HepG2 (cell line): ENCODE measurements around the gene VPS18. TPM values are rescaled to one million over a fixed set of nuclear protein-coding genes. Genes with fewer than 3 reads are reported as not detected.

Experiments used
- ATAC-seq: fragments of 200-7000 bp; cut with Tn5 transposase; 3 replicates; pipeline ENCODE4 v1.9.1; 2020; ENCODE audit warnings: mild to moderate bottlenecking, moderate library complexity
- BruUV-seq: library from RNA; stranded (reverse); fragments of 400-500 nt; replicated peaks from 2 replicates; lab custom pipeline; 2021; lab: Mats Ljungman, UMichigan
- CTCF ChIA-PET: fragments of 300-600 bp; formaldehyde crosslinking; extraction: SDS; loops from one replicate; lab custom pipeline; 2021; ENCODE audit warnings: low total read pairs, inconsistent platforms, low intra/inter-chr PET ratio; lab: Yijun Ruan, JAX
- POLR2A ChIA-PET: fragments of 350-600 bp; sonication (Branson Sonifier 250); formaldehyde crosslinking; loops from one replicate; lab custom pipeline; 2020; ENCODE audit warnings: antibody characterized with exemption, inconsistent platforms; lab: Yijun Ruan, JAX
- DNase-seq: peaks from one replicate; pipeline ENCODE4 v3.0.0-alpha.2; 2015; ENCODE audit warnings: low spot score
- FAIRE-seq: peaks from 3 replicates; lab custom pipeline; 2011; peaks lifted over from hg19 to GRCh38; lab: Jason Lieb, UNC
- H2AFZ ChIP-seq: one replicate; pipeline ENCODE4 v1.6.1; 2011; ENCODE audit warnings: low read length, inconsistent platforms
- H3K27ac ChIP-seq: fragments of 300-600 bp; 3 replicates; pipeline ENCODE4 v1.8.0; 2011; ENCODE audit warnings: mixed run types, mild to moderate bottlenecking, mixed read lengths, low read length, inconsistent platforms; ENCODE audit not compliant: insufficient read depth; ENCODE audit errors: extremely low read length
- H3K27me3 ChIP-seq, 2 experiments: fragments of 200-600 bp in 1 of 2; 2 replicates in 1 of 2; 3 replicates in 1 of 2; pipeline versions ENCODE4 v1.6.0 to v1.8.0; 2011; ENCODE audit warnings: low read length in 2 of 2, mild to moderate bottlenecking in 2 of 2, moderate library complexity in 2 of 2, inconsistent platforms in 1 of 2; ENCODE audit not compliant: insufficient read depth in 2 of 2, control insufficient read depth in 1 of 2
- H3K36me3 ChIP-seq, 2 experiments: fragments of 200-600 bp in 1 of 2; replicated peaks in 1 of 2; 2 replicates in 1 of 2; 3 replicates in 1 of 2; pipeline versions ENCODE4 v1.5.1 to v1.8.0; 2011; ENCODE audit warnings: low read length in 2 of 2, inconsistent platforms in 1 of 2; ENCODE audit not compliant: insufficient read depth in 2 of 2, control insufficient read depth in 1 of 2
- H3K4me1 ChIP-seq: 2 replicates; pipeline ENCODE4 v1.5.1; 2012; ENCODE audit warnings: low read length, inconsistent platforms; ENCODE audit not compliant: insufficient read depth
- H3K4me2 ChIP-seq: 2 replicates; pipeline ENCODE4 v1.6.0; 2011; ENCODE audit warnings: low read depth, low read length, inconsistent platforms
- H3K4me3 ChIP-seq, 3 experiments: fragments of 200-600 bp in 1 of 3; sonication (generic), shearing (Covaris generic) in 1 of 3; replicated peaks in 1 of 3; 2 replicates each; pipeline ENCODE4 v1.5.1; 2011 to 2016; ENCODE audit warnings: low read length in 3 of 3, inconsistent platforms in 2 of 3, low read depth in 2 of 3, mild to moderate bottlenecking in 2 of 3, control low read depth in 1 of 3, mixed read lengths in 1 of 3; ENCODE audit not compliant: insufficient read depth in 1 of 3
- H3K79me2 ChIP-seq: one replicate; pipeline ENCODE4 v1.6.1; 2011; ENCODE audit warnings: low read length, inconsistent platforms; ENCODE audit not compliant: insufficient read depth
- H3K9ac ChIP-seq: 2 replicates; pipeline ENCODE4 v1.6.0; 2011; ENCODE audit warnings: mild to moderate bottlenecking, low read depth, low read length, inconsistent platforms; ENCODE audit not compliant: insufficient read depth
- H3K9me3 ChIP-seq: 2 replicates; pipeline ENCODE4 v1.5.1; 2012; ENCODE audit warnings: mild to moderate bottlenecking, low read length
- H4K20me1 ChIP-seq: 2 replicates; pipeline ENCODE4 v1.6.0; 2011; ENCODE audit warnings: inconsistent platforms, mild to moderate bottlenecking, low read length, moderate library complexity; ENCODE audit not compliant: insufficient read depth
- HOXA9 ChIP-seq: sonication (generic); formaldehyde crosslinking; IDR thresholded peaks from 2 replicates; pipeline ENCODE4 v1.8.1; 2022; ENCODE audit warnings: missing genetic modification reagents, mild to moderate bottlenecking, moderate library complexity, borderline replicate concordance
- LCORL ChIP-seq, 2 experiments: fragments of 450-650 bp in 1 of 2; sonication (generic) in 1 of 2; formaldehyde crosslinking in 1 of 2; IDR thresholded peaks; 2 replicates each; pipeline versions ENCODE4 v1.5.0 to v1.6.1; 2017 to 2020; ENCODE audit warnings: antibody characterized with exemption in 1 of 2, missing genetic modification reagents in 1 of 2
- MBD4 ChIP-seq: IDR thresholded peaks from 2 replicates; pipeline ENCODE4 v1.6.1; 2012; ENCODE audit warnings: low read length, inconsistent platforms, borderline replicate concordance
- MEIS1 ChIP-seq: sonication (generic); formaldehyde crosslinking; IDR thresholded peaks from 2 replicates; pipeline ENCODE4 v1.9.0; 2021; ENCODE audit warnings: mild to moderate bottlenecking, missing genetic modification reagents, moderate library complexity, borderline replicate concordance
- NR2C2 ChIP-seq: sonication (generic); formaldehyde crosslinking; IDR thresholded peaks from 2 replicates; pipeline ENCODE4 v1.4.0; 2020; ENCODE audit warnings: missing genetic modification reagents, mild to moderate bottlenecking, moderate library complexity, borderline replicate concordance
- POLR2AphosphoS2 ChIP-seq: IDR thresholded peaks from 2 replicates; pipeline ENCODE4 v1.6.1; 2011; ENCODE audit warnings: low read depth, low read length, improper control_type of control experiment
- PRMT3 ChIP-seq: sonication (generic); formaldehyde crosslinking; IDR thresholded peaks from 2 replicates; pipeline ENCODE4 v1.8.1; 2022; ENCODE audit warnings: low read depth, mild to moderate bottlenecking, moderate library complexity, missing genetic modification reagents, borderline replicate concordance
- ZNF24 ChIP-seq: fragments of 450-650 bp; IDR thresholded peaks from 2 replicates; pipeline ENCODE4 v1.6.1; 2017; ENCODE audit warnings: antibody characterized with exemption, mild to moderate bottlenecking
- WGBS: methylation state at CpG from one replicate; pipeline ENCODE4 v1.1.6; 2017; ENCODE audit warnings: low lambda C conversion rate; 5-methylcytosine and 5-hydroxymethylcytosine counted together
- in situ Hi-C: cut with HindIII; loops from 2 replicates; pipeline ENCODE4 v1.10.0; 2017; ENCODE audit warnings: low pct_unique_long_range_greater_than_20kb; ENCODE audit not compliant: extremely low pct_ligation_motif_present
- intact Hi-C: fragments of 100-400 bp; cut with micrococcal nuclease; formaldehyde crosslinking; loops from one replicate; pipeline ENCODE4 v1.10.0; 2022; ENCODE audit not compliant: unreplicated experiment
- polyA plus RNA-seq, 8 experiments: library from polyadenylated mRNA; depleted of rRNA in 3 of 8; stranded (reverse) in 7 of 8; unstranded in 1 of 8; fragments of >200 nt; fragmentation: Illumina TruSeq in 4 of 8; extraction: Trizol in 4 of 8; gene quantifications; 2 replicates each; pipeline versions ENCODE4 v1.2.1 to v1.2.3, GENCODE V29; 2011 to 2016; ENCODE audit warnings: low read depth in 4 of 8, missing spikeins in 1 of 8, mixed read lengths in 1 of 8; ENCODE audit not compliant: insufficient read depth in 1 of 8
- total RNA-seq, 5 experiments: library from RNA; depleted of rRNA; stranded (reverse); fragments of >200 nt; fragmentation: Illumina TruSeq; extraction: Trizol; gene quantifications; 2 replicates each; pipeline ENCODE4 v1.2.3, GENCODE V29; 2016; ENCODE audit warnings: low read depth in 1 of 5
- TF ChIP-seq, protein P1 (sequence below): sonication (generic); formaldehyde crosslinking; IDR thresholded peaks from 2 replicates; pipeline ENCODE4 v1.4.0; 2020; ENCODE audit warnings: missing genetic modification reagents
- TF ChIP-seq, protein P2 (sequence below): sonication (generic); formaldehyde crosslinking; IDR thresholded peaks from 2 replicates; pipeline ENCODE4 v1.8.1; 2023; ENCODE audit warnings: missing genetic modification reagents, inconsistent platforms, borderline replicate concordance
- TF ChIP-seq, protein P3 (sequence below): sonication (generic); formaldehyde crosslinking; IDR thresholded peaks from 2 replicates; pipeline ENCODE4 v1.9.0; 2022; ENCODE audit warnings: missing genetic modification reagents, mild to moderate bottlenecking, borderline replicate concordance

Gene VPS18
- total and polyA plus RNA-seq, 2 of the 13 experiments (the other 11 are each of a cell fraction or from before 2014, with no cell fraction given) = 5.8 to 17.0 TPM

DNA sequence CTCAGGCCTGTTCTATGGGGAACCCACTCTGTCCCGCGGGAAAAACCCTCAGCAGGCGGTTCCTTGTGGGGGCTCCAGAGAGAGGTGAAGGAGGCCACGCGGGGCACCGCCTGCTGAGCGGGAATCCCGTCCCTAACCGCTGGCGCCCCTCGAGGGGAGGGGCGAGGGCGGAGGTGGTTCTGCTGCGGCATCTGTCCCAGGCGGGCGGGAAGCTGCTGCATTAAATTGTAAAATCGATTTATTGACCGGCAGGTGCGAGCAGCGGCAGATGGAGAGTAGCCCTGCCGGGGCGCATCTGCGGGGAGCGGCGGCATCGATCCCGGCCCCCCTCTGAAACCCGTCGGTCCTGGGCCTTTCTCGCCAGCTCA, 31.2 kb downstream of the VPS18 start (continued):
- TF ChIP-seq, protein P1, sequence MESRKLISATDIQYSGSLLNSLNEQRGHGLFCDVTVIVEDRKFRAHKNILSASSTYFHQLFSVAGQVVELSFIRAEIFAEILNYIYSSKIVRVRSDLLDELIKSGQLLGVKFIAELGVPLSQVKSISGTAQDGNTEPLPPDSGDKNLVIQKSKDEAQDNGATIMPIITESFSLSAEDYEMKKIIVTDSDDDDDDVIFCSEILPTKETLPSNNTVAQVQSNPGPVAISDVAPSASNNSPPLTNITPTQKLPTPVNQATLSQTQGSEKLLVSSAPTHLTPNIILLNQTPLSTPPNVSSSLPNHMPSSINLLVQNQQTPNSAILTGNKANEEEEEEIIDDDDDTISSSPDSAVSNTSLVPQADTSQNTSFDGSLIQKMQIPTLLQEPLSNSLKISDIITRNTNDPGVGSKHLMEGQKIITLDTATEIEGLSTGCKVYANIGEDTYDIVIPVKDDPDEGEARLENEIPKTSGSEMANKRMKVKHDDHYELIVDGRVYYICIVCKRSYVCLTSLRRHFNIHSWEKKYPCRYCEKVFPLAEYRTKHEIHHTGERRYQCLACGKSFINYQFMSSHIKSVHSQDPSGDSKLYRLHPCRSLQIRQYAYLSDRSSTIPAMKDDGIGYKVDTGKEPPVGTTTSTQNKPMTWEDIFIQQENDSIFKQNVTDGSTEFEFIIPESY (CRISPR knock-in tag) = peak; percentile 34; the same call in 1 of the 2 replicates
- no peak for TF ChIP-seq NR2C2 (CRISPR knock-in tag)
- TF ChIP-seq LCORL (IDR thresholded peaks at IDR 0.05) = no peak
- TF ChIP-seq LCORL (CRISPR knock-in tag; IDR thresholded peaks at IDR 0.05) = no peak
- TF ChIP-seq, protein P2, sequence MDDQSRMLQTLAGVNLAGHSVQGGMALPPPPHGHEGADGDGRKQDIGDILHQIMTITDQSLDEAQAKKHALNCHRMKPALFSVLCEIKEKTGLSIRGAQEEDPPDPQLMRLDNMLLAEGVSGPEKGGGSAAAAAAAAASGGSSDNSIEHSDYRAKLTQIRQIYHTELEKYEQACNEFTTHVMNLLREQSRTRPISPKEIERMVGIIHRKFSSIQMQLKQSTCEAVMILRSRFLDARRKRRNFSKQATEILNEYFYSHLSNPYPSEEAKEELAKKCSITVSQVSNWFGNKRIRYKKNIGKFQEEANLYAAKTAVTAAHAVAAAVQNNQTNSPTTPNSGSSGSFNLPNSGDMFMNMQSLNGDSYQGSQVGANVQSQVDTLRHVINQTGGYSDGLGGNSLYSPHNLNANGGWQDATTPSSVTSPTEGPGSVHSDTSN (CRISPR knock-in tag) = no peak

DNA sequence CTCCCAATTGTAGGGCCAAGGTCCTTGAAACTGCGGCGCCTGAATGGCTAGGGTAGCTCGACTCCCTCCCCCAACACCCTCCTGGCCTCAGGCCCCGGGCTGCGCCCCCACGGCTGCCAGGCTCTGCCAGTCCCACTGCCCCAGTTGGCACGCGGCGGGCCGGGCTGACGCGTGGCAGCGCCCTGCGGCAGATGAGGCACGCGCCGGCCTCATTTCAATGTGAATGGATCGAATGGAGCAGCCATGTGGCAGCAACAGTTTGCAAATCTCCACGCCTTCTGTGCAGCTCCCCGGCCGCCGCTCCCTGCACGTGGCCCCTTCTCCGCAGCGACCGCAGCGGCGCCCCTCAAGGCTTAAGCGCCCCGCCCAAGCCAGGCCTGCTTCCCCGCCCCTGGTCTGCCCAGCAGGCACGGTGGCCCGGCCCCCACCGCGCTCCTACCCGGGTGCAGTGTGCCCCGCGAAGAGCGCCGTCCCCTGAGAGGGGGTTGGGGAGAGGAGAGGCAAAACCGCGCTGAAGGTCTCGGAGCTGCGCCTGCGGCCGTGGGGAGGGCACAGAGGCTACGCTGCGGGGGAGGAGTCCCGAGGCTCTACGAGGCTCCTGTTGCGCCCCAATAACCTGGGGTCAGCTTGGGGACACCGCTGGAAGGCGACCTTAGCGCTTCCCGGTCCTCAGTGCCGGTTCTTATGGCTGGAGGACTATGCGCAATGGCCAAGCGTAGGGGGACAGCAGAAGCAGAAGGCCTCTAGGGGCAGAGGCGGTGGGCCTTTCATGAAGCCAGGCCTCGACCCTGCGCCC, 31.8 kb downstream of the VPS18 start:
- intact Hi-C loops (no loop called here), in situ Hi-C loops (no loop called here)
- ATAC-seq = no peak
- H3K36me3 ChIP-seq = no peaks in the 10 kb centered on the region
- no TSS peak for BruUV-seq
- no peak overlapping the region for H3K9ac ChIP-seq
- no peak overlapping the region for H3K27ac ChIP-seq
- H3K4me2 ChIP-seq = peak overlapping the region; percentile 41; the same call in 1 of the 2 replicates
- no peaks in the 10 kb centered on the region for H3K79me2 ChIP-seq
- no peak for DNase-seq
- FAIRE-seq = no peak
- no peaks in the 10 kb centered on the region for H3K9me3 ChIP-seq
- no peaks in the 10 kb centered on the region for H4K20me1 ChIP-seq
- ChIA-PET CTCF (no interaction called here), POLR2A (no interaction called here)
- H3K4me3 ChIP-seq = peak overlapping the region in 1 of 3 experiments; percentile 36; a peak in 2 of 6 replicates
- H3K4me1 ChIP-seq = peaks cover 78% of the 10 kb centered on the region
- H3K27me3 ChIP-seq = peaks cover 9 to 81% of the 10 kb centered on the region in 2 experiments
- WGBS = 30% methylated on average over 16 of the region's 61 CpGs
- no peak overlapping the region for H2AFZ ChIP-seq
- no peak for TF ChIP-seq MBD4
- TF ChIP-seq POLR2AphosphoS2 = no peak
- peak; percentile 34; the same call in 1 of the 2 replicates for TF ChIP-seq HOXA9 (CRISPR knock-in tag)
- TF ChIP-seq MEIS1 (CRISPR knock-in tag) = no peak
- no peak for TF ChIP-seq PRMT3 (CRISPR knock-in tag)
- TF ChIP-seq ZNF24 = no peak
- TF ChIP-seq, protein P3, sequence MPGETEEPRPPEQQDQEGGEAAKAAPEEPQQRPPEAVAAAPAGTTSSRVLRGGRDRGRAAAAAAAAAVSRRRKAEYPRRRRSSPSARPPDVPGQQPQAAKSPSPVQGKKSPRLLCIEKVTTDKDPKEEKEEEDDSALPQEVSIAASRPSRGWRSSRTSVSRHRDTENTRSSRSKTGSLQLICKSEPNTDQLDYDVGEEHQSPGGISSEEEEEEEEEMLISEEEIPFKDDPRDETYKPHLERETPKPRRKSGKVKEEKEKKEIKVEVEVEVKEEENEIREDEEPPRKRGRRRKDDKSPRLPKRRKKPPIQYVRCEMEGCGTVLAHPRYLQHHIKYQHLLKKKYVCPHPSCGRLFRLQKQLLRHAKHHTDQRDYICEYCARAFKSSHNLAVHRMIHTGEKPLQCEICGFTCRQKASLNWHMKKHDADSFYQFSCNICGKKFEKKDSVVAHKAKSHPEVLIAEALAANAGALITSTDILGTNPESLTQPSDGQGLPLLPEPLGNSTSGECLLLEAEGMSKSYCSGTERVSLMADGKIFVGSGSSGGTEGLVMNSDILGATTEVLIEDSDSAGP (CRISPR knock-in tag) = 0 out of 2 replicates have a peak, but pooled peaks have one; percentile 27
